MM.1S (cell line): ENCODE measurements around the gene ATP9A.

Experiments used
- DNase-seq: peaks from one replicate; pipeline ENCODE4 v3.0.0-alpha.2; 2015
- H2AFZ ChIP-seq: fragments of 300-600 bp; sonication (generic); 2 replicates; pipeline ENCODE4 v1.6.0; 2016; ENCODE audit warnings: antibody characterized with exemption, low read length
- H3F3A ChIP-seq: fragments of 300-600 bp; sonication (generic); 2 replicates; pipeline ENCODE4 v1.6.1; 2016; ENCODE audit warnings: mild to moderate bottlenecking, antibody characterized with exemption, low read length, moderate library complexity, mixed read lengths; ENCODE audit not compliant: insufficient read depth
- H3K27ac ChIP-seq: fragments of 300-600 bp; sonication (generic); 2 replicates; pipeline ENCODE4 v1.5.1; 2016; ENCODE audit warnings: mild to moderate bottlenecking, low read length
- H3K27me3 ChIP-seq: fragments of 300-600 bp; sonication (generic); replicated peaks from 2 replicates; pipeline ENCODE4 v1.6.0; 2016; ENCODE audit warnings: low read length; ENCODE audit not compliant: insufficient read depth
- H3K36me3 ChIP-seq: fragments of 300-600 bp; sonication (generic); replicated peaks from 2 replicates; pipeline ENCODE4 v1.6.1; 2016; ENCODE audit warnings: mild to moderate bottlenecking, low read length, mixed read lengths; ENCODE audit not compliant: insufficient read depth
- H3K4me1 ChIP-seq: fragments of 300-600 bp; sonication (generic); 2 replicates; pipeline ENCODE4 v1.6.1; 2016; ENCODE audit warnings: low read length, mixed read lengths
- H3K4me2 ChIP-seq: fragments of 300-600 bp; sonication (generic); 2 replicates; pipeline ENCODE4 v1.6.0; 2016; ENCODE audit warnings: low read depth, low read length
- H3K4me3 ChIP-seq: fragments of 300-600 bp; sonication (generic); 2 replicates; pipeline ENCODE4 v1.5.1; 2016; ENCODE audit warnings: low read length, mixed read lengths
- H3K79me2 ChIP-seq: fragments of 300-600 bp; sonication (generic); 2 replicates; pipeline ENCODE4 v1.6.1; 2016; ENCODE audit warnings: mixed run types, low read length, mixed read lengths
- H3K9ac ChIP-seq: fragments of 300-600 bp; sonication (generic); 2 replicates; pipeline ENCODE4 v1.6.1; 2016; ENCODE audit warnings: low read length, mixed read lengths
- H3K9me2 ChIP-seq: fragments of 300-600 bp; sonication (generic); replicated peaks from 2 replicates; pipeline ENCODE4 v1.6.1; 2016; ENCODE audit warnings: mild to moderate bottlenecking, low read length, mixed read lengths; ENCODE audit not compliant: insufficient read depth
- H3K9me3 ChIP-seq: fragments of 300-600 bp; sonication (generic); replicated peaks from 2 replicates; pipeline ENCODE4 v1.6.1; 2016; ENCODE audit warnings: mild to moderate bottlenecking, low read length, mixed read lengths; ENCODE audit not compliant: insufficient read depth
- H4K20me1 ChIP-seq: fragments of 300-600 bp; sonication (generic); 2 replicates; pipeline ENCODE4 v1.6.1; 2016; ENCODE audit warnings: mild to moderate bottlenecking, low read length, moderate library complexity, mixed read lengths; ENCODE audit not compliant: insufficient read depth
- EZH2 ChIP-seq: fragments of 300-600 bp; sonication (generic); optimal IDR thresholded peaks from 2 replicates; pipeline ENCODE3; 2017; ENCODE audit warnings: low read depth, mild to moderate bottlenecking, antibody characterized with exemption, low read length, mixed read lengths
- EZH2phosphoT487 ChIP-seq: fragments of 300-600 bp; sonication (generic); IDR thresholded peaks from 2 replicates; pipeline ENCODE4 v1.6.1; 2018; ENCODE audit warnings: antibody characterized with exemption, low read length
- TF ChIP-seq, protein P1 (sequence below): fragments of 300-600 bp; sonication (generic); IDR thresholded peaks from 2 replicates; pipeline ENCODE4 v1.5.1; 2016; ENCODE audit warnings: antibody characterized with exemption, low read length, mixed read lengths

ATP9A gene

GRCh38 chr20:51803148-51803854 is 35.1 kb upstream of the ATP9A start:
- H3K4me3 ChIP-seq: no peak overlapping the region
- H3F3A ChIP-seq: no peaks in the 10 kb centered on the region
- no peaks in the 10 kb centered on the region for H4K20me1 ChIP-seq
- no peaks in the 10 kb centered on the region for H3K27me3 ChIP-seq
- H3K4me2 ChIP-seq: no peak overlapping the region
- H3K9me2 ChIP-seq: no peaks in the 10 kb centered on the region
- no peak for DNase-seq
- H3K9ac ChIP-seq: no peak overlapping the region
- H2AFZ ChIP-seq: no peak overlapping the region
- TF ChIP-seq EZH2 (no peak), EZH2phosphoT487 (no peak)
- TF ChIP-seq, protein P1, sequence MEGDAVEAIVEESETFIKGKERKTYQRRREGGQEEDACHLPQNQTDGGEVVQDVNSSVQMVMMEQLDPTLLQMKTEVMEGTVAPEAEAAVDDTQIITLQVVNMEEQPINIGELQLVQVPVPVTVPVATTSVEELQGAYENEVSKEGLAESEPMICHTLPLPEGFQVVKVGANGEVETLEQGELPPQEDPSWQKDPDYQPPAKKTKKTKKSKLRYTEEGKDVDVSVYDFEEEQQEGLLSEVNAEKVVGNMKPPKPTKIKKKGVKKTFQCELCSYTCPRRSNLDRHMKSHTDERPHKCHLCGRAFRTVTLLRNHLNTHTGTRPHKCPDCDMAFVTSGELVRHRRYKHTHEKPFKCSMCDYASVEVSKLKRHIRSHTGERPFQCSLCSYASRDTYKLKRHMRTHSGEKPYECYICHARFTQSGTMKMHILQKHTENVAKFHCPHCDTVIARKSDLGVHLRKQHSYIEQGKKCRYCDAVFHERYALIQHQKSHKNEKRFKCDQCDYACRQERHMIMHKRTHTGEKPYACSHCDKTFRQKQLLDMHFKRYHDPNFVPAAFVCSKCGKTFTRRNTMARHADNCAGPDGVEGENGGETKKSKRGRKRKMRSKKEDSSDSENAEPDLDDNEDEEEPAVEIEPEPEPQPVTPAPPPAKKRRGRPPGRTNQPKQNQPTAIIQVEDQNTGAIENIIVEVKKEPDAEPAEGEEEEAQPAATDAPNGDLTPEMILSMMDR: no peak
- no peak overlapping the region for H3K27ac ChIP-seq
- no peaks in the 10 kb centered on the region for H3K4me1 ChIP-seq
- H3K9me3 ChIP-seq: no peaks in the 10 kb centered on the region
- no peaks in the 10 kb centered on the region for H3K79me2 ChIP-seq
- no peaks in the 10 kb centered on the region for H3K36me3 ChIP-seq

DNA sequence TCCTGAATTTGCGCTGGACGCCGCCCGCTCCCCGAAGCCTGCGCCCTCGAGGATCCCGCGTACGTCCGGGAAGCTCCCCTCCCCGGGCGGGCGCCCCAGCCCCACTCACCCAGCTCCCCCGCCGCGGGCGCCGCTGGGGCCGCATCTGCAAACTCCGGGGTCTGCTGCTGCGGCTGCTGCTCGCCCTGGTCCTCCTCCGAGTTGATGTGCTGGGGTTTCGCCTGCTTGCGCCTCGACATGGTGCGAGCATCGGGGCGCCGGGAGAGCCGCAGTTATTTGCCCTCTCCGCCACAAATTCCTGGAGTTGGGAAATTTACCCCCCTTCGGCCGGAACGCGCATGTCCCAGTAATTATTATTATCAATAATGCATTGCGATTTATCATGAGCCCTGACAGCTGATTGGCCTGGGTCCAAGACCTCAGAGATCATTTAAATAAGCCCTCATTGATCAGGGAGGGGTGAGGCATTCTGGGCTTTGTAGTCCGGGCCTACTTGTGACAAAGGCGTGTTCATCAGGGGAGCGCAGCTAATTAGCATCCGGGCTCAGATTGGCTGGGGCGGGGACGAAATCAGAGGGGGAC is 34.1 kb upstream of the ATP9A start, which contains the start of gene SALL4:
Gene SALL4, minus strand, starts transcription at position 352 of the 582 bp plus-strand sequence. Its CDS starts 113 bp downstream, at position 239.
- no peak within 1 kb of the TSS for H3K27ac ChIP-seq
- no peak within 1 kb of the TSS for H3K9ac ChIP-seq
- no peak for DNase-seq
- H3K36me3 ChIP-seq: no peaks in the 10 kb centered on the region
- H3K79me2 ChIP-seq: no peaks in the 10 kb centered on the region
- no peak within 1 kb of the TSS for H3K4me3 ChIP-seq
- H3F3A ChIP-seq: no peaks in the 10 kb centered on the region
- no peaks in the 10 kb centered on the region for H3K27me3 ChIP-seq
- H2AFZ ChIP-seq: no peak within 1 kb of the TSS
- no peaks in the 10 kb centered on the region for H3K4me1 ChIP-seq
- H4K20me1 ChIP-seq: no peaks in the 10 kb centered on the region
- no peaks in the 10 kb centered on the region for H3K9me3 ChIP-seq
- TF ChIP-seq EZH2phosphoT487: no peak
- TF ChIP-seq EZH2: no peak
- TF ChIP-seq, protein P1: no peak
- H3K4me2 ChIP-seq: peak within 1 kb of the TSS; percentile 98; the same call in 1 of the 2 replicates
- no peaks in the 10 kb centered on the region for H3K9me2 ChIP-seq

DNA sequence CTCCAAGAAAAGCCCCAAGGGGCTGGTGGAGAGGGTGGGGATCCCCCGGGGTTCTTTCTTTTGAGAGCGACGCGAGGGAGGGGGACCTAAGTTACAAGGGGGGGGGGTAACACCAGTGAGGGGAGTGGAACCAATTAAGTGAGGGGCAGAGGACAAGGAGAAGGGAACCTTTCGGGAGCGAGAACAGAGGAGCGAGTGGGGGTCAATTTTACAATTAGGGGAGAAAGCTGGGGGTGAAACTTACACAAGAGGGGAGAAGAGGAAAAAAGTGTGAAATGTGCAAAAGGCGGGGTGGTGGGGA is 33.6 kb upstream of the ATP9A start:
- Histone ChIP-seq H3K4me2 (no peak overlapping the region), H2AFZ (no peak overlapping the region), H3K4me1 (no peaks in the 10 kb centered on the region), H4K20me1 (no peaks in the 10 kb centered on the region), H3K4me3 (no peak overlapping the region), H3K9me3 (no peaks in the 10 kb centered on the region), H3K36me3 (no peaks in the 10 kb centered on the region), H3K27me3 (no peaks in the 10 kb centered on the region), H3K9ac (no peak overlapping the region), H3F3A (no peaks in the 10 kb centered on the region), H3K79me2 (no peaks in the 10 kb centered on the region), H3K9me2 (no peaks in the 10 kb centered on the region), H3K27ac (no peak overlapping the region)
- TF ChIP-seq EZH2 (no peak), EZH2phosphoT487 (no peak)
- TF ChIP-seq, protein P1: no peak
- no peak for DNase-seq
